Epithelial cell of esophagus (primary cell): Measurements from ENCODE around the gene VAV1.
A peak's percentile ranks its signal among the peaks of the same experiment; 100 is the strongest.

Experiments
- DNase-seq: peaks from one replicate; pipeline ENCODE4 v3.0.0; 2010; ENCODE audit warnings: low read depth
- H3K4me3 ChIP-seq: 2 replicates; pipeline ENCODE4 v1.5.1; 2011; ENCODE audit warnings: mild to moderate bottlenecking, low read length, control low read depth
- TF ChIP-seq, protein P1 (sequence below): IDR thresholded peaks from 2 replicates; pipeline ENCODE4 v1.5.1; 2011; ENCODE audit warnings: low read depth, mild to moderate bottlenecking, low read length, control low read depth, inconsistent platforms; ENCODE audit not compliant: insufficient read depth; ENCODE audit errors: missing control alignments

VAV1 gene

DNA sequence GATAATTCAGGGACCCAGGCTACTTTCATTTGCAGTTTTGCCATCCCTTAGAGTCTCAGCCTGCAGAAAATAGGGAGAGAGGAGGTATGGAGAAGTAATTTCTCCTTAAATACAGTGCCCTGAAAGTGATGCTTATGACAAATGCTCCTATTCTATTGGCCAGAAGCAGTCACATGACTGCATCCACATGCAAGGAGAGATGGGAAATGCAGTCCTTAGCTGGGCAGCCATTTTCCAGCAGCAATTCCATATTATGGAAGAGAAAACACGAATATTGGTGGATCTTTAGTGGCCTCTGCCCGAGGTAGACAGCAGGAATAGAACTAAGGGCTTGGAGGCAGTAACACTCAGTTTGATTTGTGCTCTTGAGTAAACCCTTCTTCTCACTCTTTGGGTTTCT is 39.4 kb downstream of the VAV1 start:
- peak; percentile 76 for DNase-seq
- no peak overlapping the region for H3K4me3 ChIP-seq
- TF ChIP-seq, protein P1, sequence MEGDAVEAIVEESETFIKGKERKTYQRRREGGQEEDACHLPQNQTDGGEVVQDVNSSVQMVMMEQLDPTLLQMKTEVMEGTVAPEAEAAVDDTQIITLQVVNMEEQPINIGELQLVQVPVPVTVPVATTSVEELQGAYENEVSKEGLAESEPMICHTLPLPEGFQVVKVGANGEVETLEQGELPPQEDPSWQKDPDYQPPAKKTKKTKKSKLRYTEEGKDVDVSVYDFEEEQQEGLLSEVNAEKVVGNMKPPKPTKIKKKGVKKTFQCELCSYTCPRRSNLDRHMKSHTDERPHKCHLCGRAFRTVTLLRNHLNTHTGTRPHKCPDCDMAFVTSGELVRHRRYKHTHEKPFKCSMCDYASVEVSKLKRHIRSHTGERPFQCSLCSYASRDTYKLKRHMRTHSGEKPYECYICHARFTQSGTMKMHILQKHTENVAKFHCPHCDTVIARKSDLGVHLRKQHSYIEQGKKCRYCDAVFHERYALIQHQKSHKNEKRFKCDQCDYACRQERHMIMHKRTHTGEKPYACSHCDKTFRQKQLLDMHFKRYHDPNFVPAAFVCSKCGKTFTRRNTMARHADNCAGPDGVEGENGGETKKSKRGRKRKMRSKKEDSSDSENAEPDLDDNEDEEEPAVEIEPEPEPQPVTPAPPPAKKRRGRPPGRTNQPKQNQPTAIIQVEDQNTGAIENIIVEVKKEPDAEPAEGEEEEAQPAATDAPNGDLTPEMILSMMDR, result no peak

DNA sequence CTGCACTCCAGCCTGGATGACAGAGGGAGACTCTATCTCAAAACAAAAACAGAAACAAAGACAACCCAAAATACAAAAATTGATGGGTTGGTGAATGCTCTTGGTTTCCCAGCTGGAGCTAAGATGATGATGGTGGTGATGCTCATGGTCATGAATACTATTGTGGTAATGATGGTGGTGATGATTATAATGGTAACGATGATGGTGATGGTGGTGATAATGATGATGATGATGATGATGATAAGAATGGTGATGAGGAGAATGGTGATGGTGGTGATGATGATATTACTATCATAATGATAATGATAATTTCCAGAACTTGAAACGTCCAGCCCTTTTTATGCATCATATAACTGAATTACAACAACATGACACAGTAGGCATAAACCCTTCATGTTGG is 40.1 kb downstream of the VAV1 start:
- TF ChIP-seq, protein P1, result no peak
- no peak overlapping the region for H3K4me3 ChIP-seq
- DNase-seq, result no peak

DNA sequence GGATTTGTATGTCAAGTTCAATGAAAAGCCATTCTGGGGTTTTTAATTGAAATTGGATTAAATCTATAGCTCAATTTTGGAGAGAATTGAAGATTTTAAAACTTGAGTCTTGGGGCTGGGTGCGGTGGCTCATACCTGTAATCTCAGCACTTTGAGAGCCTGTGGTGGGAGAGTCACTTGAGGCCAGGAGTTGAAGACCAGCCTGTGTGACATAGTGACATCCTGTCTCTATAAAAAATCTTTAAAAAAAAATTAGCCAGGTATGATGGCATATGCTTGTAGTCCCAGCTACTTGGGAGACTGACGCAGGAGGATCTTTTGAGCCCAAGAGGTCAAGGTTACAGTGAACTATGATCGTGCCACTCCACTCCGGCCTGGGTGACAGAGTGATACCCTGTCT is 41.2 kb downstream of the VAV1 start:
- H3K4me3 ChIP-seq, result no peak overlapping the region
- TF ChIP-seq, protein P1, result no peak

DNA sequence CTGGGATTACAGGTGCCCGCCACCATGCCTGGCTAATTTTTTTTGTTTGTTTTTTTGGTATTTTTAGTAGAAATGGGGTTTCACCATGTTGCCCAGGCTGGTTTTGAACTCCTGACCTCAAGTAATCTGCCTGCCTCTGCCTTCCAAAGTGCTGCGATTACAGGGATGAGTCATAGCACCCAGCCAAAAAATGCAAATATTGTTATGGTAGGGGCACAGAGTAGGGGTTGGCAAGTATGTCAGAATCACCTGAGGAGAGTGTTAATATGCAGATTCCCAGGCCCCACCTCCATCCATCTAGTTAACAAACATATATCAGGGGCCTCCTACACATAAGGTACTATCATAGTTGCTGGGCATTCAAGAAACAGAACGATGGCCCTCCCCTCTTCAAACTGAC is 44.7 kb downstream of the VAV1 start:
- no peak for DNase-seq
- TF ChIP-seq, protein P1, result no peak
- H3K4me3 ChIP-seq, result no peak overlapping the region

More for the DNA sequence above, 41.2 kb downstream of the VAV1 start:
- DNase-seq, result no peak

DNA sequence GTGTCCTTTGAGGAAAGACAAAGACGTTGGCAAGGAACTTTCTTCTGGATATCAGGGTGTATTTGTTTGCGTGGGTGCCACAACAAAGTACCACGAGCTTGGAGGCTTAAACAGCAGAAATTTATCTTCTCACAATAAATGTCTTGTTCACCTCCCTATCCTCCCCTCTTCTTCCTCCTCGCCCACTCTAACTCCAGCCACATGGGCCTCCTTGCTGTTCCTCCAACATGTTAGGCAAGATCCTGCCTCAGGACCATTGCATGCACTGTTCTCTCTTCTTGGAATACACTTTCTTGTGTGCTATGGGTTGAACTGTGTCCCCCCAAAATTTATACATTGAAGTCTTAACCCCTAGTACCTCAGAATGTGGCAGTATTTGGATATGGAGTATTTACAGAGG is 45.7 kb downstream of the VAV1 start:
- no peak overlapping the region for H3K4me3 ChIP-seq
- TF ChIP-seq, protein P1, result no peak
- DNase-seq, result no peak

DNA sequence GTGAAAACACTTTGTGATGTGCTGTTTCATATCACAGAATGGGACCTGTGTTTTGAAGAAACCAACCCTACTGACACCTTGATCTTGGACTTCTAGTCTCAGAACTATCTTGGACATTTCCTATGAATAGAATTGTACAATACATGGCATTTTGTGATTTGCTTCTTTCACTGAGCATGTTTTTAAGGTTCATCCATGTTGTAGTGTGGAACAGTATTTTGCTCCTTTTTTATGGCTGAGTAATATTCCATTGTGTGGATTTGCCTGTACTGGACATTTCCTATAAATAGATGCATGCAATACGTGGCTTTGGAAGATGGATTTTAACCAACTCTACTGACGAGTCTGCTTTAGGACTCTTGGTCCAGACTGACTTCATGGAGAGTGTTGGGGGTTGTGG is 46.8 kb downstream of the VAV1 start:
- TF ChIP-seq, protein P1, result no peak
- no peak for DNase-seq
- H3K4me3 ChIP-seq, result no peak overlapping the region

DNA sequence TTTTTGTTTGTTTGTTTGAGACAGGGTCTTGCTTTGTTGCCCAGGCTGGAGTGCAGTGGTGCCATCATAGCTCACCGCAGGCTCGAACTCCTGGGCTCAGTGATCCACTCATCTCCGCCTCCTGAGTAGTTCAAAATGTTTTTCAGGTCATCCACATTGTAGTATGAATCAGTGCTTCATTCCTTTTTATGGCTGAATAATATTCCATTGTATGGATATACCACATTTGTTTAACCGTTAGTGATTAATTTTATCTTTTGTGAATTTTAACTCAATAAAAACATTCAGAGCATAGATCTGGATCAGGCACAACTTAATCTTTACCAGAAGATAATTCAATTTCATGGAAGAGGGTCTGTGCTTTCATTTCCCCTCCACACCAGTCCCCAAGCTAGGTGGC is 47.7 kb downstream of the VAV1 start:
- no peak for DNase-seq
- TF ChIP-seq, protein P1, result no peak
- no peak overlapping the region for H3K4me3 ChIP-seq
